Transverse colon (tissue), 4 donors: ENCODE measurements around the gene CASP2. TPM values are rescaled to one million over a fixed set of nuclear protein-coding genes. Genes with fewer than 3 reads are reported as not detected.

Experiments
- DNase-seq: peaks from one replicate; pipeline ENCODE4 v3.0.0-alpha.2; 2019
- H3K27ac ChIP-seq, 4 donors: fragments of 200-600 bp; sonication (generic); 2 replicates each; pipeline ENCODE4 v1.5.1; 2016 to 2018; ENCODE audit warnings: inconsistent platforms in 4 of 4
- H3K27me3 ChIP-seq: fragments of 200-600 bp; sonication (generic); 2 replicates; pipeline ENCODE4 v1.5.1; 2017; ENCODE audit warnings: inconsistent platforms
- H3K36me3 ChIP-seq, 4 donors: fragments of 200-600 bp; sonication (generic); 2 replicates each; pipeline ENCODE4 v1.5.1; 2017 to 2019; ENCODE audit warnings: inconsistent platforms in 4 of 4
- H3K4me1 ChIP-seq, 4 donors: fragments of 200-600 bp; sonication (generic); 2 replicates each; pipeline ENCODE4 v1.5.1; 2017 to 2020; ENCODE audit warnings: inconsistent platforms in 4 of 4
- H3K4me3 ChIP-seq, 4 donors: fragments of 200-600 bp; sonication (generic); 1 replicate in 1 of 4; 2 replicates in 3 of 4; pipeline versions ENCODE4 v1.5.1 to v1.6.1; 2017 to 2019; ENCODE audit warnings: inconsistent platforms in 4 of 4
- H3K9me3 ChIP-seq, 2 donors: fragments of 200-600 bp; sonication (generic); 2 replicates each; pipeline ENCODE4 v1.5.1; 2017 to 2019; ENCODE audit warnings: inconsistent platforms in 2 of 2
- EP300 ChIP-seq: sonication (generic); formaldehyde crosslinking; IDR thresholded peaks from one replicate; pipeline ENCODE4 v1.6.1; 2017; ENCODE audit warnings: antibody characterized with exemption, low read depth
- POLR2A ChIP-seq: fragments of 450-650 bp; IDR thresholded peaks from one replicate; pipeline ENCODE4 v1.6.1; 2016; ENCODE audit warnings: antibody characterized with exemption, mild to moderate bottlenecking, moderate library complexity
- POLR2AphosphoS5 ChIP-seq, 3 donors: sonication (generic); formaldehyde crosslinking; IDR thresholded peaks; one replicate each; pipeline ENCODE4 v1.6.1; 2016; ENCODE audit warnings: antibody characterized with exemption in 3 of 3
- WGBS, 2 donors: methylation state at CpG; one replicate each; pipeline ENCODE4 v1.1.5; 2018; ENCODE audit warnings: low coverage in 1 of 2; 5-methylcytosine and 5-hydroxymethylcytosine counted together
- in situ Hi-C, 4 donors: fragments of 200-750 bp; cut with MboI; loops; one replicate each; pipeline versions ENCODE4 v1.15.0 to v1.15.1; 2017; ENCODE audit warnings: low sequenced_read_pairs in 3 of 4, low pct_ligation_motif_present in 1 of 4, low pct_unique_long_range_greater_than_20kb in 1 of 4
- intact Hi-C: fragments of 100-400 bp; cut with DNase I; formaldehyde crosslinking; loops from one replicate; pipeline ENCODE4 v1.15.1; 2023; ENCODE audit warnings: low total_unique reads
- total RNA-seq, 4 donors: library from RNA; depleted of rRNA; stranded (reverse); fragments of >200 nt; gene quantifications; one replicate each; pipeline ENCODE4 v1.1.0, GENCODE V29; 2016
- TF ChIP-seq, protein P1 (sequence below), 5 experiments: fragments of 200-600 bp in 3 of 5; fragments of 450-650 bp in 2 of 5; sonication (generic) in 3 of 5; IDR thresholded peaks; 1 replicate in 2 of 5; 2 replicates in 3 of 5; pipeline ENCODE4 v1.5.1; 2016 to 2017; ENCODE audit warnings: antibody characterized with exemption in 5 of 5, inconsistent platforms in 3 of 5, mild to moderate bottlenecking in 2 of 5, moderate library complexity in 1 of 5

Gene CASP2
- total RNA-seq, 4 donors from 2014 or later = 13.5 to 38.9 (median 17.6) TPM

DNA sequence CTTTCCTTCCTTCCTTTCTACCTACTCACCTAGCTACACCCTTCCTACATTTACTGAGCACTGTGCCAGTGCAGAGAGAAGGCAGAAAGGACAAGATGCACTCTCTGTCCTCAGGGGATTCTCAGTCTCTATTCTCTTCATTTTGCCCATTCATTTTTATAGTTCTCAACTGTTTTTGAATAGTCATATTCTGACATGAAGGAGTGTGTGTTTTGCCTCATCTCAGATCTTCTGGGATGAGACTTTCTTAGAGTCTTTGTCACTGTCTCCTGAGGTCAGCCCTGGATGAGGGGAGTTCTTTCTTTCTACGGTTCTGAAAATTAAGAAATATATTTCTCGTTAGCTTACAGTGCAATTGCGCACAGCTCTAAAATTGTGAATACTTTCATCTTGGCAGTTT lies 49.1 kb downstream of the CASP2 start:
- WGBS, 2 donors = 75 to 90% methylated on average over 3 of the region's 3 CpGs
- H3K27ac ChIP-seq = no peak overlapping the region
- H3K4me3 ChIP-seq = no peak overlapping the region
- H3K36me3 ChIP-seq = no peaks in the 10 kb centered on the region
- intact Hi-C loops (no loop called here), in situ Hi-C loops (loop anchor here in 1 of 4 donors (25.0 kb wide), 1 partner anchor 325 kb away; no protein-coding TSS in a partner anchor)
- no peaks in the 10 kb centered on the region for H3K9me3 ChIP-seq
- H3K4me1 ChIP-seq = no peaks in the 10 kb centered on the region
- DNase-seq = no peak
- TF ChIP-seq POLR2A = no peak
- no peak for TF ChIP-seq POLR2AphosphoS5 (IDR thresholded peaks at IDR 0.05)
- TF ChIP-seq, protein P1, sequence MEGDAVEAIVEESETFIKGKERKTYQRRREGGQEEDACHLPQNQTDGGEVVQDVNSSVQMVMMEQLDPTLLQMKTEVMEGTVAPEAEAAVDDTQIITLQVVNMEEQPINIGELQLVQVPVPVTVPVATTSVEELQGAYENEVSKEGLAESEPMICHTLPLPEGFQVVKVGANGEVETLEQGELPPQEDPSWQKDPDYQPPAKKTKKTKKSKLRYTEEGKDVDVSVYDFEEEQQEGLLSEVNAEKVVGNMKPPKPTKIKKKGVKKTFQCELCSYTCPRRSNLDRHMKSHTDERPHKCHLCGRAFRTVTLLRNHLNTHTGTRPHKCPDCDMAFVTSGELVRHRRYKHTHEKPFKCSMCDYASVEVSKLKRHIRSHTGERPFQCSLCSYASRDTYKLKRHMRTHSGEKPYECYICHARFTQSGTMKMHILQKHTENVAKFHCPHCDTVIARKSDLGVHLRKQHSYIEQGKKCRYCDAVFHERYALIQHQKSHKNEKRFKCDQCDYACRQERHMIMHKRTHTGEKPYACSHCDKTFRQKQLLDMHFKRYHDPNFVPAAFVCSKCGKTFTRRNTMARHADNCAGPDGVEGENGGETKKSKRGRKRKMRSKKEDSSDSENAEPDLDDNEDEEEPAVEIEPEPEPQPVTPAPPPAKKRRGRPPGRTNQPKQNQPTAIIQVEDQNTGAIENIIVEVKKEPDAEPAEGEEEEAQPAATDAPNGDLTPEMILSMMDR (IDR thresholded peaks at IDR 0.05) = no peak
- TF ChIP-seq EP300 = no peak
- H3K27me3 ChIP-seq = peaks cover 9% of the 10 kb centered on the region

DNA sequence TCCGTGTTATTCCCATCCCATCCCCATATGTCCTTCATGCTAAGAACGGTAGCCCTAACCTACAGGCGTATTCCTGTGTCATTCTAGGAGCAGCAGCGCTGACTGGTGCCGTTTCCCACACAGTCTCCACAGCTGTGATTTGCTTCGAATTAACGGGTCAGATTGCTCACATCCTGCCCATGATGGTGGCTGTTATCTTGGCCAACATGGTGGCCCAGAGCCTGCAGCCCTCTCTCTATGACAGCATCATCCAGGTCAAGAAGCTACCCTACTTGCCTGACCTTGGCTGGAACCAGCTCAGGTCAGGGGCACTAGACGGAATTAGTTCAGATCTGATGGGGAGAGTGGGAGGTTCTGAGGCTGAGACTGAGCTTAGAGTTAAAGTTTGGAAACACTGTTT lies 53.7 kb downstream of the CASP2 start:
- DNase-seq = no peak
- Histone ChIP-seq H3K4me1 (peaks cover 0 to 8% (median 3%) of the 10 kb centered on the region in 4 donors), H3K9me3 (no peaks in the 10 kb centered on the region), H3K27me3 (peaks cover 15% of the 10 kb centered on the region), H3K36me3 (no peaks in the 10 kb centered on the region), H3K27ac (no peak overlapping the region), H3K4me3 (no peak overlapping the region)
- intact Hi-C loops = no loop called here
- in situ Hi-C loops = loop anchor here in 1 of 4 donors (25.0 kb wide), 1 partner anchor 330 kb away; no protein-coding TSS in a partner anchor
- WGBS, 2 donors = 85 to 93% methylated on average over 6 to 8 of the region's 8 CpGs
- TF ChIP-seq, protein P1 (IDR thresholded peaks at IDR 0.05) = no peak

DNA sequence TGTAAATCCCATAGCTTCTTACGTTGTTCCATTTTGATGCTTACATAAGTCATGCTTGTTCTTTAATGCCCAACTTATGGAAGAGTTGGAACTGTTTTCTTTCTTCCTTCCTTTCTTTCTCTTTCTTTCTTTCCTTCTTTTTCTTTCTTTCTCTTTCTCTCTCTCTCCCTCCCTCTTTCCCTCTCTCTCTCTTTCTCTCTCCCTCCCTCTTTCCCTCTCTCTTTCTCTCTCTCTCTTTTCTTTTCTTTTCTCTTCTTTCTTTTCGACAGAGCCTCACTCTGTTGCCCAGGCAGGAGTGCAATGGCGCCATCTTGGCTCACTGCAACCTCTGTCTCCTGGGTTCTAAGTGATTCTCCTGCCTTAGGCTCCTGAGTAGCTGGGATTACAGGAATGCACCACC lies 55.4 kb downstream of the CASP2 start:
- TF ChIP-seq POLR2AphosphoS5 (IDR thresholded peaks at IDR 0.05) = no peak
- TF ChIP-seq, protein P1 (IDR thresholded peaks at IDR 0.05) = no peak
- TF ChIP-seq EP300 = no peak
- TF ChIP-seq POLR2A = no peak
- WGBS, 2 donors = 94 to 100% methylated on average over 3 of the region's 3 CpGs
- no peaks in the 10 kb centered on the region for H3K36me3 ChIP-seq
- intact Hi-C loops (no loop called here), in situ Hi-C loops (loop anchor here in 1 of 4 donors (25.0 kb wide), 1 partner anchor 331 kb away; no protein-coding TSS in a partner anchor)
- peaks cover 15% of the 10 kb centered on the region for H3K27me3 ChIP-seq
- H3K27ac ChIP-seq = no peak overlapping the region
- no peaks in the 10 kb centered on the region for H3K9me3 ChIP-seq
- no peak overlapping the region for H3K4me3 ChIP-seq
- no peak for DNase-seq
- H3K4me1 ChIP-seq = peaks cover 0 to 8% (median 3%) of the 10 kb centered on the region in 4 donors

DNA sequence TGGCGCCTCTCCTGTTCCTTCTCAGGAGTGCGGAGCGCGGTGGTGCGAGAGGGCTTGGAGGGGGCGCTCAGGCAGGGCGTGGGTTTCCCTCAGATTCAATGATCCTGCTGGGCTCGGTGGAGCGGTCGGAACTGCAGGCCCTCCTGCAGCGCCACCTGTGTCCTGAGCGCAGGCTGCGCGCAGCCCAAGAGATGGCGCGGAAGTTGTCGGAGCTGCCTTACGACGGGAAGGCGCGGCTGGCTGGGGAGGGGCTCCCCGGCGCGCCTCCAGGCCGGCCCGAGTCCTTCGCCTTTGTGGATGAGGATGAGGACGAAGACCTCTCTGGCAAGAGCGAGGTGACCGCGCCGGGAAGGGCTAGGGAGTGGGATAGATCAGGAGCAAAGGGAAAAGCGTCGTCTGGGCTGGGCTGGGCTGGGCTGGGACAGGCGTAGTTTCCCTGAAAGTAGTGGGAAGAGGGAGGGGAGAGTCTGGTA lies 57.3 kb downstream of the CASP2 start:
- H3K4me1 ChIP-seq = peaks cover 0 to 8% (median 3%) of the 10 kb centered on the region in 4 donors
- WGBS, 2 donors = 0 to 12% methylated on average over 1 to 23 of the region's 35 CpGs
- in situ Hi-C loops (loop anchor here in 1 of 4 donors (25.0 kb wide), 1 partner anchor 333 kb away; no protein-coding TSS in a partner anchor), intact Hi-C loops (no loop called here)
- peak overlapping the region in 1 of 4 donors; percentile 30 for H3K4me3 ChIP-seq
- no peak overlapping the region for H3K27ac ChIP-seq
- no peak for TF ChIP-seq EP300
- TF ChIP-seq POLR2A = no peak
- TF ChIP-seq, protein P1 (IDR thresholded peaks at IDR 0.05) = peak; percentile 41 to 61 (median 52)
- TF ChIP-seq POLR2AphosphoS5 (IDR thresholded peaks at IDR 0.05) = no peak
- H3K36me3 ChIP-seq = no peaks in the 10 kb centered on the region
- H3K9me3 ChIP-seq = no peaks in the 10 kb centered on the region
- peaks cover 6% of the 10 kb centered on the region for H3K27me3 ChIP-seq
- peak; percentile 70 for DNase-seq
